ENCODE measurements around the gene CAD.

DNA sequence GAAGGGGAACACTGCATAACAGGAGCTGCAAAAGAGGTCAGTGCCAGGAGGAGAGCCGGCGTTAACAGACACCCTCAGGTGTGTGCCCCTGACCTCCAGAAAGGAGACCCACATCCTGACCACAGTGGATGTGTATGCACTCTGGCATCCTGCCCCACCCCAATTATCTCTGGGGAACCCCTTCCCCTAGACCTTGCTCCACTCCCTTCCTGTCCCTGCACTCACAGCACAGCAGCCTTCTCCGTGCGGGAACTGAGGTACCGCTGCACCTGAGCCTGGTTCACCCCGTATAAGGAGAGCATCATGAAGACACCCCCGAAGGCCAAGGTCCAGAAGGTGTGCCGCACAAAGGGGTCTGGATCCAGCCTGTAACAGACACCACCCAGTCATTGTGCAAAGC lies 12.6 kb upstream of the CAD start:
- TF ChIP-seq, protein P1, sequence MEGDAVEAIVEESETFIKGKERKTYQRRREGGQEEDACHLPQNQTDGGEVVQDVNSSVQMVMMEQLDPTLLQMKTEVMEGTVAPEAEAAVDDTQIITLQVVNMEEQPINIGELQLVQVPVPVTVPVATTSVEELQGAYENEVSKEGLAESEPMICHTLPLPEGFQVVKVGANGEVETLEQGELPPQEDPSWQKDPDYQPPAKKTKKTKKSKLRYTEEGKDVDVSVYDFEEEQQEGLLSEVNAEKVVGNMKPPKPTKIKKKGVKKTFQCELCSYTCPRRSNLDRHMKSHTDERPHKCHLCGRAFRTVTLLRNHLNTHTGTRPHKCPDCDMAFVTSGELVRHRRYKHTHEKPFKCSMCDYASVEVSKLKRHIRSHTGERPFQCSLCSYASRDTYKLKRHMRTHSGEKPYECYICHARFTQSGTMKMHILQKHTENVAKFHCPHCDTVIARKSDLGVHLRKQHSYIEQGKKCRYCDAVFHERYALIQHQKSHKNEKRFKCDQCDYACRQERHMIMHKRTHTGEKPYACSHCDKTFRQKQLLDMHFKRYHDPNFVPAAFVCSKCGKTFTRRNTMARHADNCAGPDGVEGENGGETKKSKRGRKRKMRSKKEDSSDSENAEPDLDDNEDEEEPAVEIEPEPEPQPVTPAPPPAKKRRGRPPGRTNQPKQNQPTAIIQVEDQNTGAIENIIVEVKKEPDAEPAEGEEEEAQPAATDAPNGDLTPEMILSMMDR (IDR thresholded peaks at IDR 0.05; ENCODE audit: extremely low read depth in 1 of 2, insufficient read depth in 1 of 2, low read depth in 1 of 2, low read length in 2 of 2), result no peak
- TF ChIP-seq POLR2AphosphoS5 (IDR thresholded peaks at IDR 0.05; ENCODE audit: insufficient read depth, low read depth, low read length) (no peak), POLR2A (IDR thresholded peaks at IDR 0.05; ENCODE audit: low read depth, low read length) (no peak), EZH2 (IDR thresholded peaks at IDR 0.05; ENCODE audit: borderline replicate concordance, low read depth, low read length, severe bottlenecking) (no peak)
- TF ChIP-seq, protein P2, sequence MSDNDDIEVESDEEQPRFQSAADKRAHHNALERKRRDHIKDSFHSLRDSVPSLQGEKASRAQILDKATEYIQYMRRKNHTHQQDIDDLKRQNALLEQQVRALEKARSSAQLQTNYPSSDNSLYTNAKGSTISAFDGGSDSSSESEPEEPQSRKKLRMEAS (IDR thresholded peaks at IDR 0.05; ENCODE audit: insufficient read depth, insufficient read length), result no peak
